ENCODE measurements around the gene PLCG1. TPM values are rescaled to one million over a fixed set of nuclear protein-coding genes. Genes with fewer than 3 reads are reported as not detected.

Gene PLCG1
- total RNA-seq, 6 experiments from 2014 or later = 9.5 to 22.6 (median 16.6) TPM

- no CpG with 5 or more reads among the region's 1 CpG for WGBS (ENCODE audit: insufficient coverage, low coverage, low lambda C conversion rate, missing lambda C conversion rate)
These were observed 85.0 kb downstream of the PLCG1 start for GRCh38 chr20:41222296-41222695.

DNA sequence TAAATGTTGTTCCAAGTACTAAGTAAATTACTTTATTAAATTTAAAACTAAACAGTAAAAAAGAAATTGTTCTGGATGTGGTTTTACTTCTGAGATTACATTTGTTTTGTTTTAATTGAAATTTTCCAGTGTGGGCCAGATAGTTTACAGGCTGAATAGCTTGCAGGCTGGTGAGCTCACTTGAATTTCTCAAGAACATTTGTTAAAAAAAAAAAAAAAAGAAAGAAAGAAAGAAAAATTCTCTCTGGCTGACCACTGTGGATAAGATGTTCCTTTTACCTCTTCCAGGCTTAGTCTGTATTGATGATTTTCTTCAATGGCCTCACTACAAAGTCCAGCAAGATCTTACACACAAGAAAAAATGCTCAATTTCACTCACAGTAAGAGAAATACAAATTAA, 85.4 kb downstream of the PLCG1 start:
- H3K36me3 ChIP-seq = no peaks in the 10 kb centered on the region
- ATAC-seq (no peak), DNase-seq (no peak)
- TF ChIP-seq, protein P1, sequence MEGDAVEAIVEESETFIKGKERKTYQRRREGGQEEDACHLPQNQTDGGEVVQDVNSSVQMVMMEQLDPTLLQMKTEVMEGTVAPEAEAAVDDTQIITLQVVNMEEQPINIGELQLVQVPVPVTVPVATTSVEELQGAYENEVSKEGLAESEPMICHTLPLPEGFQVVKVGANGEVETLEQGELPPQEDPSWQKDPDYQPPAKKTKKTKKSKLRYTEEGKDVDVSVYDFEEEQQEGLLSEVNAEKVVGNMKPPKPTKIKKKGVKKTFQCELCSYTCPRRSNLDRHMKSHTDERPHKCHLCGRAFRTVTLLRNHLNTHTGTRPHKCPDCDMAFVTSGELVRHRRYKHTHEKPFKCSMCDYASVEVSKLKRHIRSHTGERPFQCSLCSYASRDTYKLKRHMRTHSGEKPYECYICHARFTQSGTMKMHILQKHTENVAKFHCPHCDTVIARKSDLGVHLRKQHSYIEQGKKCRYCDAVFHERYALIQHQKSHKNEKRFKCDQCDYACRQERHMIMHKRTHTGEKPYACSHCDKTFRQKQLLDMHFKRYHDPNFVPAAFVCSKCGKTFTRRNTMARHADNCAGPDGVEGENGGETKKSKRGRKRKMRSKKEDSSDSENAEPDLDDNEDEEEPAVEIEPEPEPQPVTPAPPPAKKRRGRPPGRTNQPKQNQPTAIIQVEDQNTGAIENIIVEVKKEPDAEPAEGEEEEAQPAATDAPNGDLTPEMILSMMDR (IDR thresholded peaks at IDR 0.05) = no peak
- TF ChIP-seq POLR2A (IDR thresholded peaks at IDR 0.05) = no peak
- H3K9me3 ChIP-seq = no peaks in the 10 kb centered on the region
- H3K4me1 ChIP-seq = no peaks in the 10 kb centered on the region
- intact Hi-C loops (cut with DNase I) = loop anchor here in 1 of 2 donors (10.0 kb wide), 1 partner anchor 48 kb away; no protein-coding TSS in a partner anchor
- H3K27me3 ChIP-seq = no peaks in the 10 kb centered on the region
- no peak overlapping the region for H3K27ac ChIP-seq
- H3K4me3 ChIP-seq = no peak overlapping the region

More at GRCh38 chr20:41222296-41222695, 85.0 kb downstream of the PLCG1 start:
- TF ChIP-seq, protein P1 (IDR thresholded peaks at IDR 0.05) = no peak
- no peak for TF ChIP-seq POLR2A (IDR thresholded peaks at IDR 0.05)
- ATAC-seq = no peak
- no peak overlapping the region for H3K4me3 ChIP-seq
- H3K4me1 ChIP-seq = no peaks in the 10 kb centered on the region
- DNase-seq = no peak
- intact Hi-C loops (cut with DNase I) = loop anchor here in 1 of 2 donors (10.0 kb wide), 1 partner anchor 47 kb away; no protein-coding TSS in a partner anchor
- H3K36me3 ChIP-seq = no peaks in the 10 kb centered on the region
- H3K27ac ChIP-seq = no peak overlapping the region
- H3K27me3 ChIP-seq = no peaks in the 10 kb centered on the region
- H3K9me3 ChIP-seq = no peaks in the 10 kb centered on the region

DNA sequence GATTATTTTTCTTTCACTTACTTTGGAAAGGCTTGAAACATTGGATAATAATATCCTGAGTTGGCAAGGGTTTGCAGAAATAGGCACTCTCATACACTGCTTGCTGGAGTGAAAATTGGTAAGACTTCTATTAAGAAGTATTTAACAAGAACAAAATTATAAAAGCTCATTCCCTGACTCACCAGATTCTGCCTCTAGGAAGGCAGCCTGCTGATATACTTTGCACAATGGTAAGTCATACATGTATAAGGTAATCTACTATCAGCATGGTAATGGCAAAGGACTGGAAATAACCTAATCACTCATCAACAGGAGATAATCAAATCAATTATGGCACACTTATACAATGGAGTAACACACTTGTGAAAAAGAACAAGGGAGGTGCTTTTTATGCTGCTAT, 85.8 kb downstream of the PLCG1 start:
- intact Hi-C loops (cut with DNase I) = loop anchor here in 1 of 2 donors (10.0 kb wide), 1 partner anchor 48 kb away; no protein-coding TSS in a partner anchor
- no peak for DNase-seq
- no peaks in the 10 kb centered on the region for H3K9me3 ChIP-seq
- H3K4me1 ChIP-seq = no peaks in the 10 kb centered on the region
- H3K36me3 ChIP-seq = no peaks in the 10 kb centered on the region
- no peak for ATAC-seq
- no peak overlapping the region for H3K27ac ChIP-seq
- no peaks in the 10 kb centered on the region for H3K27me3 ChIP-seq
- no peak overlapping the region for H3K4me3 ChIP-seq
- TF ChIP-seq, protein P1 (IDR thresholded peaks at IDR 0.05) = no peak
- no peak for TF ChIP-seq POLR2A (IDR thresholded peaks at IDR 0.05)

GRCh38 chr20:41224281-41224680, 86.9 kb downstream of the PLCG1 start:
- DNase-seq (no peak), ATAC-seq (no peak)
- no peaks in the 10 kb centered on the region for H3K27me3 ChIP-seq
- no peaks in the 10 kb centered on the region for H3K9me3 ChIP-seq
- H3K27ac ChIP-seq = no peak overlapping the region
- no peaks in the 10 kb centered on the region for H3K4me1 ChIP-seq
- intact Hi-C loops (cut with DNase I) = loop anchor here in 1 of 2 donors (10.0 kb wide), 1 partner anchor 49 kb away; no protein-coding TSS in a partner anchor
- H3K4me3 ChIP-seq = no peak overlapping the region
- 71% methylated on average over 1 of the region's 1 CpG for WGBS (ENCODE audit: insufficient coverage, low coverage, low lambda C conversion rate, missing lambda C conversion rate)
- no peak for TF ChIP-seq POLR2A (IDR thresholded peaks at IDR 0.05)
- TF ChIP-seq, protein P1 (IDR thresholded peaks at IDR 0.05) = no peak
- no peaks in the 10 kb centered on the region for H3K36me3 ChIP-seq

DNA sequence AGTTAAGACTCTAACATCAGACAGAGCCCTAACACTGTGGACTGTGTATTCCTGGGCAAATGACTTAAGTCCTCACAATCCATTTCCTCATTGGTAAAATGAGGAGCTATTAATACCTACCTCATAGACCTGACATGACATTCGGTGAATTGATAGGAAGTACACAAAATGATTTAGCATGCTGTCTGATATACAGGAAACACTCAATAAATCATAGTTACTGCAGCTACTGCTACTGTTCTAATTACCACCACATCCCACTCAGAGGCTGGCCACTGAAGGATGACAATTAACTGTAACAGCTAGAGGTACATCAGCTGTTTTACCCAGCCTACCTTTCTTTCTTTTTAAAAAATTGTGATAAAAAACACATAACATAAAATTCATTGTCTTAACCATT, 87.7 kb downstream of the PLCG1 start:
- Histone ChIP-seq H3K36me3 (no peaks in the 10 kb centered on the region), H3K4me1 (no peaks in the 10 kb centered on the region), H3K27ac (no peak overlapping the region), H3K27me3 (no peaks in the 10 kb centered on the region), H3K9me3 (no peaks in the 10 kb centered on the region), H3K4me3 (no peak overlapping the region)
- intact Hi-C loops (cut with DNase I) = loop anchor here in 1 of 2 donors (10.0 kb wide), 1 partner anchor 50 kb away; no protein-coding TSS in a partner anchor
- DNase-seq = no peak
- ATAC-seq = no peak
- WGBS (ENCODE audit: insufficient coverage, low coverage, low lambda C conversion rate, missing lambda C conversion rate) = 80% methylated on average over 1 of the region's 1 CpG
- no peak for TF ChIP-seq POLR2A (IDR thresholded peaks at IDR 0.05)
- TF ChIP-seq, protein P1 (IDR thresholded peaks at IDR 0.05) = no peak
